Activated T-cell treated with anti-CD3 and anti-CD28 coated beads, Interleukin-2, amount 50 U/mL, for 4 hours (primary cell): ENCODE data around the gene FOXL2. TPM values are rescaled to one million over a fixed set of nuclear protein-coding genes. Genes with fewer than 3 reads are reported as not detected.
A peak's percentile ranks its signal among the peaks of the same experiment; 100 is the strongest.

ENCODE experiments used
- ATAC-seq, 2 donors: fragments of 200-7000 bp; cut with Tn5 transposase; one replicate each; pipeline ENCODE4 v1.10.0; 2021
- DNase-seq: peaks from one replicate; pipeline ENCODE4 v3.0.0-alpha.2; 2020
- H3K27me3 Mint-ChIP-seq: one replicate; pipeline ENCODE4 v1.8.0; 2021; ENCODE audit warnings: low read depth, mixed read lengths
- H3K36me3 Mint-ChIP-seq: one replicate; pipeline ENCODE4 v1.8.0; 2022; ENCODE audit warnings: mixed read lengths; ENCODE audit not compliant: insufficient read depth
- H3K4me1 Mint-ChIP-seq: one replicate; pipeline ENCODE4 v1.8.0; 2021; ENCODE audit warnings: low read depth, mixed read lengths
- H3K4me3 Mint-ChIP-seq: one replicate; pipeline ENCODE4 v1.8.0; 2021; ENCODE audit warnings: mild to moderate bottlenecking, moderate library complexity, mixed read lengths
- H3K9me3 Mint-ChIP-seq: one replicate; pipeline ENCODE4 v1.8.0; 2021; ENCODE audit warnings: mixed read lengths
- total RNA-seq, 3 donors: library from RNA; stranded (reverse); gene quantifications; one replicate each; pipeline ENCODE4 v1.2.1, GENCODE V29; 2021

FOXL2 gene
- total RNA-seq: under 1 TPM in 1 of 3 donors, not detected in 2; 0.05 TPM

GRCh38 chr3:138946663-138947494, at the start of gene FOXL2, which contains the start of gene FOXL2NB:
Gene FOXL2 (minus strand): TSS chr3:138947137. CDS start chr3:138946722, 415 bp downstream.
Gene FOXL2NB (plus strand): TSS chr3:138947217. CDS start chr3:138947365, 148 bp downstream.
- H3K36me3 Mint-ChIP-seq: no peaks in the 10 kb centered on the region

GRCh38 chr3:138995706-138996105, 48.8 kb upstream of the FOXL2 start:
- ATAC-seq (no peak), DNase-seq (no peak)
- Mint-ChIP-seq H3K36me3 (no peaks in the 10 kb centered on the region), H3K4me3 (no peak overlapping the region), H3K27me3 (peaks cover 16% of the 10 kb centered on the region), H3K4me1 (no peaks in the 10 kb centered on the region), H3K9me3 (peaks cover 7% of the 10 kb centered on the region)

More at GRCh38 chr3:138946663-138947494, at the start of gene FOXL2, which contains the start of gene FOXL2NB:
- Mint-ChIP-seq H3K9me3 (no peaks in the 10 kb centered on the region), H3K27me3 (peaks cover 81% of the 10 kb centered on the region), H3K4me1 (peaks cover 39% of the 10 kb centered on the region), H3K4me3 (peak within 1 kb of the TSS; percentile 66)
- ATAC-seq (peak; percentile 51), DNase-seq (no peak)

- H3K4me1 Mint-ChIP-seq: no peaks in the 10 kb centered on the region
- no peak overlapping the region for H3K4me3 Mint-ChIP-seq
- H3K9me3 Mint-ChIP-seq: no peaks in the 10 kb centered on the region
- peaks cover 5% of the 10 kb centered on the region for H3K27me3 Mint-ChIP-seq
- DNase-seq: no peak
- no peaks in the 10 kb centered on the region for H3K36me3 Mint-ChIP-seq
- ATAC-seq: no peak
Observed at GRCh38 chr3:138987181-138987580, 40.2 kb upstream of the FOXL2 start.

- Mint-ChIP-seq H3K4me1 (no peaks in the 10 kb centered on the region), H3K4me3 (no peak overlapping the region), H3K27me3 (peaks cover 6% of the 10 kb centered on the region), H3K9me3 (no peaks in the 10 kb centered on the region), H3K36me3 (no peaks in the 10 kb centered on the region)
- DNase-seq (no peak), ATAC-seq (no peak)
Observed at GRCh38 chr3:138985932-138986331, 39.0 kb upstream of the FOXL2 start.

- DNase-seq: no peak
- H3K4me1 Mint-ChIP-seq: no peaks in the 10 kb centered on the region
- ATAC-seq: no peak
Observed at GRCh38 chr3:138984816-138985215, 37.9 kb upstream of the FOXL2 start.

GRCh38 chr3:138976047-138976446, 29.1 kb upstream of the FOXL2 start:
- H3K9me3 Mint-ChIP-seq: no peaks in the 10 kb centered on the region
- H3K4me1 Mint-ChIP-seq: no peaks in the 10 kb centered on the region
- ATAC-seq (no peak), DNase-seq (no peak)
- no peaks in the 10 kb centered on the region for H3K36me3 Mint-ChIP-seq
- H3K27me3 Mint-ChIP-seq: peaks cover 15% of the 10 kb centered on the region
- H3K4me3 Mint-ChIP-seq: no peak overlapping the region

More at GRCh38 chr3:138984816-138985215, 37.9 kb upstream of the FOXL2 start:
- no peak overlapping the region for H3K4me3 Mint-ChIP-seq
- no peaks in the 10 kb centered on the region for H3K36me3 Mint-ChIP-seq
- H3K9me3 Mint-ChIP-seq: no peaks in the 10 kb centered on the region
- H3K27me3 Mint-ChIP-seq: peaks cover 10% of the 10 kb centered on the region

- peaks cover 16% of the 10 kb centered on the region for H3K27me3 Mint-ChIP-seq
- H3K9me3 Mint-ChIP-seq: no peaks in the 10 kb centered on the region
- H3K4me3 Mint-ChIP-seq: no peak overlapping the region
- DNase-seq (no peak), ATAC-seq (no peak)
- H3K36me3 Mint-ChIP-seq: no peaks in the 10 kb centered on the region
- H3K4me1 Mint-ChIP-seq: no peaks in the 10 kb centered on the region
Observed at GRCh38 chr3:138975351-138975750, 28.4 kb upstream of the FOXL2 start.

GRCh38 chr3:138974462-138974861, 27.5 kb upstream of the FOXL2 start:
- no peaks in the 10 kb centered on the region for H3K36me3 Mint-ChIP-seq
- ATAC-seq: no peak
- no peaks in the 10 kb centered on the region for H3K4me1 Mint-ChIP-seq
- H3K27me3 Mint-ChIP-seq: peaks cover 20% of the 10 kb centered on the region
- H3K9me3 Mint-ChIP-seq: no peaks in the 10 kb centered on the region
- DNase-seq: no peak
- no peak overlapping the region for H3K4me3 Mint-ChIP-seq

GRCh38 chr3:138972941-138973340, 26.0 kb upstream of the FOXL2 start:
- Mint-ChIP-seq H3K4me3 (no peak overlapping the region), H3K27me3 (peaks cover 22% of the 10 kb centered on the region), H3K9me3 (no peaks in the 10 kb centered on the region), H3K36me3 (no peaks in the 10 kb centered on the region), H3K4me1 (no peaks in the 10 kb centered on the region)
- DNase-seq (no peak), ATAC-seq (no peak)

- Mint-ChIP-seq H3K9me3 (no peaks in the 10 kb centered on the region), H3K36me3 (no peaks in the 10 kb centered on the region), H3K4me3 (no peak overlapping the region), H3K27me3 (peaks cover 22% of the 10 kb centered on the region), H3K4me1 (no peaks in the 10 kb centered on the region)
- DNase-seq (no peak), ATAC-seq (no peak)
Observed at GRCh38 chr3:138971766-138972320, 24.9 kb upstream of the FOXL2 start.

GRCh38 chr3:138964923-138965322, 18.0 kb upstream of the FOXL2 start:
- Mint-ChIP-seq H3K27me3 (peaks cover 49% of the 10 kb centered on the region), H3K4me3 (no peak overlapping the region), H3K9me3 (peaks cover 17% of the 10 kb centered on the region), H3K4me1 (peaks cover 12% of the 10 kb centered on the region), H3K36me3 (peaks cover 2% of the 10 kb centered on the region)
- DNase-seq (no peak), ATAC-seq (no peak)

- Mint-ChIP-seq H3K9me3 (peaks cover 17% of the 10 kb centered on the region), H3K4me3 (no peak overlapping the region), H3K4me1 (peaks cover 12% of the 10 kb centered on the region), H3K36me3 (peaks cover 2% of the 10 kb centered on the region), H3K27me3 (peaks cover 50% of the 10 kb centered on the region)
- ATAC-seq (no peak), DNase-seq (no peak)
Observed at GRCh38 chr3:138964264-138964663, 17.3 kb upstream of the FOXL2 start.

- peaks cover 54% of the 10 kb centered on the region for H3K27me3 Mint-ChIP-seq
- DNase-seq (no peak), ATAC-seq (no peak)
- H3K4me1 Mint-ChIP-seq: peaks cover 12% of the 10 kb centered on the region
- H3K36me3 Mint-ChIP-seq: peaks cover 2% of the 10 kb centered on the region
- no peak overlapping the region for H3K4me3 Mint-ChIP-seq
- peaks cover 17% of the 10 kb centered on the region for H3K9me3 Mint-ChIP-seq
Observed at GRCh38 chr3:138962854-138963560, 16.1 kb upstream of the FOXL2 start.

- Mint-ChIP-seq H3K4me1 (peaks cover 12% of the 10 kb centered on the region), H3K27me3 (peaks cover 54% of the 10 kb centered on the region), H3K4me3 (peak overlapping the region; percentile 19), H3K9me3 (peaks cover 9% of the 10 kb centered on the region), H3K36me3 (peaks cover 2% of the 10 kb centered on the region)
- DNase-seq: no peak
- ATAC-seq: peak in 1 of 2 donors; percentile 14
Observed at GRCh38 chr3:138960417-138960852, 13.5 kb upstream of the FOXL2 start.
